Mesothelial cell of epicardium (in vitro differentiated cells): ENCODE measurements around the gene EPHA6. TPM values are rescaled to one million over a fixed set of nuclear protein-coding genes. Genes with fewer than 3 reads are reported as not detected.

Experiments
- DNase-seq, 2 experiments: peaks; one replicate each; pipeline ENCODE4 v3.0.0; 2021; ENCODE audit warnings: low spot score in 2 of 2; ENCODE audit not compliant: unreplicated experiment in 2 of 2
- H3K27ac Mint-ChIP-seq: 2 replicates; pipeline ENCODE4 v1.8.0; 2021; ENCODE audit warnings: mixed read lengths
- H3K27me3 Mint-ChIP-seq: 2 replicates; pipeline ENCODE4 v1.8.0; 2021; ENCODE audit warnings: low read depth, mixed read lengths
- H3K36me3 Mint-ChIP-seq: 2 replicates; pipeline ENCODE4 v1.8.0; 2021; ENCODE audit warnings: mixed read lengths
- H3K4me1 Mint-ChIP-seq: 2 replicates; pipeline ENCODE4 v1.8.0; 2021; ENCODE audit warnings: mixed read lengths
- H3K4me3 Mint-ChIP-seq: 2 replicates; pipeline ENCODE4 v1.8.0; 2021; ENCODE audit warnings: mild to moderate bottlenecking, moderate library complexity, mixed read lengths
- H3K9me3 Mint-ChIP-seq: 2 replicates; pipeline ENCODE4 v1.8.0; 2021; ENCODE audit warnings: mixed read lengths
- total RNA-seq: library from RNA; stranded (reverse); gene quantifications from 3 replicates; pipeline ENCODE4 v1.2.1, GENCODE V29; 2021
- TF ChIP-seq, protein P1 (sequence below): fragments of 200-600 bp; sonication (generic); IDR thresholded peaks from one replicate; pipeline ENCODE4 v1.5.0; 2021; ENCODE audit warnings: antibody characterized with exemption; ENCODE audit not compliant: unreplicated experiment

Gene EPHA6
- total RNA-seq, 1 donor from 2014 or later, result 43.3 TPM

DNA sequence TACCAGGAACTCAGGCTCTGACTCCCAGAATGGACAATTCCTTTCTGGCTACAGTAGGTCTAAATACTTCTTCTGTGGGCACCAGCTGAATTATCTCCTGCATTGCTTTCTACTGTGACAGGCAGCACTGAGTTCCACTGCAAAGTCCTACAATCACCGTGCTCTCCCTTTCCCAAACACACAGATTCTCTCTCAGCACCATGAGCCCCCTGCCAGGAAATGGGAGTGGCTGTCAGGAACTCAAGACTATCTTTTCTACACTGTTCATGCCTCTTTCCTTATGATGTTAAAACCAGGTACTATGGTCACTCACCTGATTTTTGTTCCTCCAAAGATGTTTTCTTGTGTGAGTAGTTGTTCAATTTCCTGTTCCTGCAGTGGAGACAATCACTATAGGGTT lies 383.4 kb downstream of the EPHA6 start:
- H3K9me3 Mint-ChIP-seq, result peaks cover 14% of the 10 kb centered on the region
- no peaks in the 10 kb centered on the region for H3K27me3 Mint-ChIP-seq
- peaks cover 7% of the 10 kb centered on the region for H3K36me3 Mint-ChIP-seq
- H3K27ac Mint-ChIP-seq, result no peak overlapping the region
- no peak overlapping the region for H3K4me3 Mint-ChIP-seq
- peaks cover 11% of the 10 kb centered on the region for H3K4me1 Mint-ChIP-seq
- no peak for DNase-seq
- TF ChIP-seq, protein P1, sequence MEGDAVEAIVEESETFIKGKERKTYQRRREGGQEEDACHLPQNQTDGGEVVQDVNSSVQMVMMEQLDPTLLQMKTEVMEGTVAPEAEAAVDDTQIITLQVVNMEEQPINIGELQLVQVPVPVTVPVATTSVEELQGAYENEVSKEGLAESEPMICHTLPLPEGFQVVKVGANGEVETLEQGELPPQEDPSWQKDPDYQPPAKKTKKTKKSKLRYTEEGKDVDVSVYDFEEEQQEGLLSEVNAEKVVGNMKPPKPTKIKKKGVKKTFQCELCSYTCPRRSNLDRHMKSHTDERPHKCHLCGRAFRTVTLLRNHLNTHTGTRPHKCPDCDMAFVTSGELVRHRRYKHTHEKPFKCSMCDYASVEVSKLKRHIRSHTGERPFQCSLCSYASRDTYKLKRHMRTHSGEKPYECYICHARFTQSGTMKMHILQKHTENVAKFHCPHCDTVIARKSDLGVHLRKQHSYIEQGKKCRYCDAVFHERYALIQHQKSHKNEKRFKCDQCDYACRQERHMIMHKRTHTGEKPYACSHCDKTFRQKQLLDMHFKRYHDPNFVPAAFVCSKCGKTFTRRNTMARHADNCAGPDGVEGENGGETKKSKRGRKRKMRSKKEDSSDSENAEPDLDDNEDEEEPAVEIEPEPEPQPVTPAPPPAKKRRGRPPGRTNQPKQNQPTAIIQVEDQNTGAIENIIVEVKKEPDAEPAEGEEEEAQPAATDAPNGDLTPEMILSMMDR, result no peak

DNA sequence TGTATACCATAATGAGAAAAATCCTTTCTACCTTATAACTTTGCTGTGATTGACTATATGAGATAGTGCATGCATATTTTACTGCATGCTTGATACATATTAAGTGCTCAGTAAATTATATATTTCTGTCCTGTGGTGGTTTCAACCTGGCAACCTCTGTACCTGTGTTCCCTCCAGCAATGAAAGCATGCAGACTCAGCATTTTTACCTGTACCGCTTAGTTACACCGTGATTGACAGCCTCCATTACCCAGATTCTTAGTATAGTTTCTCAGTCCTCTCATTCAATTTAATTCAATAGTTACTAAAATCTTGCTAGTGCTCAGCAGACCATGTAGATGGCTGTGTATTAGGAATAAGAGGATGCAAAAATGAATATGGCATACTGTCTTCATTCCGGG lies 386.0 kb downstream of the EPHA6 start:
- TF ChIP-seq, protein P1, result no peak
- Mint-ChIP-seq H3K9me3 (peaks cover 4% of the 10 kb centered on the region), H3K27me3 (no peaks in the 10 kb centered on the region), H3K36me3 (peaks cover 6% of the 10 kb centered on the region), H3K4me3 (no peak overlapping the region), H3K27ac (no peak overlapping the region), H3K4me1 (peaks cover 19% of the 10 kb centered on the region)
- no peak for DNase-seq

DNA sequence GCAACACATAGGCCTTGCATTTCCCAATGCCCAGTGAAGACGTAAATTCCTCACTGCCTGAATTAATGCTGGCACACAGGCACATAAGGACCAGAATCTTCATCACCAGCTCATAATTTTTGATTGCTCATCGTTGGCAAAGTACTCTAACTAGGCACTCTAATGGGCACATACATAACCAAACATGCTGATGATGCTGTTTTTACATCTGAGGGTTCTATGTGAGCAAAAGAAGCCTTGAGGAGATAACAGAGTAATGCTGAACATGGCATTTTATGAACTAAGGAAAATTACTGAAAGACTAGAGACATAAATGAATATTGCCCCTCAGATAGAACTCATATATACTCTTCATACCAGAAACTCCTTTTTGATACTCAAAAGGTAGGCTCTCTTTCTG lies 387.4 kb downstream of the EPHA6 start:
- TF ChIP-seq, protein P1, result no peak
- H3K4me1 Mint-ChIP-seq, result peaks cover 19% of the 10 kb centered on the region
- no peak overlapping the region for H3K27ac Mint-ChIP-seq
- peaks cover 8% of the 10 kb centered on the region for H3K9me3 Mint-ChIP-seq
- no peaks in the 10 kb centered on the region for H3K27me3 Mint-ChIP-seq
- H3K4me3 Mint-ChIP-seq, result no peak overlapping the region
- H3K36me3 Mint-ChIP-seq, result peaks cover 6% of the 10 kb centered on the region
- DNase-seq, result no peak

DNA sequence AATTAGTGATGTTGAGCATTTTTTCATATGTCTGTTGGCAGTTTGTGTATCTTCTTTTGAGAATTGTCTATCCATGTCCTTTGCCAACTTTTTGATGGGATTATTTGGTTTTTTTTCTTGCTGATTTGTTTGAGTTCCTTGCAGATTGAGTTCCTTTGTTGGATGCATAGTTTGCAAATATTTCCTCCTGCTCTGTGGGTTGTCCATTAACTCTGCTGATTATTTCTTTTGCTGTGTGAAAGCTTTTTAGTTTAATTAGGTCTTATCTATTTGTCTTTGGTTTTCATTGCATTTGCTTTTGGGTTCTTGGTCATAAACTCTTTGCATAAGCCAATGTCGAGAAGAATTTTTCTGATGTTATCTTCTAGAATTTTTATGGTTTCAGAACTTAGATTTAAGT lies 414.6 kb downstream of the EPHA6 start:
- no peak overlapping the region for H3K27ac Mint-ChIP-seq
- TF ChIP-seq, protein P1, result no peak
- peaks cover 24% of the 10 kb centered on the region for H3K9me3 Mint-ChIP-seq

DNA sequence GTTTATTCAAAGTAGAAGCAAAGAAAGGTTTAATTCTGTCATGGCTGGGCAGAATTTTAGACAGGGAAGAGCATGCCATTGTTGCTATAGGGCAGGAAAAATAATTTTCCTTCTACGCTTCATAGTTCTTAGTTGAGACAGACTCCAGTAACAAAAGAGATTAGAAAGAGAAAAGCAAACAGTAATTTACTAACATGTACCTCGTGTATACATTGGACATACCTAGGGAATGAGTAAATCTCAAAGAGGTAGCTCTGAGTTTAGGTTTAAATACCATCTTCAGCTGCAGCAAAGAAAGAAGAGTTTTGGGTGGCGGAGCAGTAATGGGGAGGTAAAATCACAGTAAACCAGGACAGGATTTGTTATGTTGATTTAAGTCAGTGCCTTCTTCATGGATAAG lies 416.1 kb downstream of the EPHA6 start:
- TF ChIP-seq, protein P1, result no peak
- Mint-ChIP-seq H3K4me3 (no peak overlapping the region), H3K9me3 (peaks cover 24% of the 10 kb centered on the region), H3K4me1 (peaks cover 47% of the 10 kb centered on the region), H3K27ac (no peak overlapping the region), H3K27me3 (no peaks in the 10 kb centered on the region), H3K36me3 (peaks cover 33% of the 10 kb centered on the region)
- no peak for DNase-seq

More for the DNA sequence above, 414.6 kb downstream of the EPHA6 start:
- Mint-ChIP-seq H3K36me3 (peaks cover 33% of the 10 kb centered on the region), H3K4me3 (no peak overlapping the region), H3K27me3 (no peaks in the 10 kb centered on the region), H3K4me1 (peaks cover 32% of the 10 kb centered on the region)
- DNase-seq, result no peak
